Loucy (cell line): ENCODE results near the gene SKAP2.

Experiments
- EZH2phosphoT487 ChIP-seq: fragments of 200-600 bp; IDR thresholded peaks from 2 replicates; pipeline ENCODE4 v1.6.1; 2018; ENCODE audit warnings: antibody characterized with exemption, mild to moderate bottlenecking, moderate library complexity, borderline replicate concordance
- TF ChIP-seq, protein P1 (sequence below): fragments of 200-600 bp; sonication (generic); conservative IDR thresholded peaks from 2 replicates; pipeline ENCODE4 v1.5.1; 2014; ENCODE audit warnings: mild to moderate bottlenecking, antibody characterized with exemption, low read length

DNA sequence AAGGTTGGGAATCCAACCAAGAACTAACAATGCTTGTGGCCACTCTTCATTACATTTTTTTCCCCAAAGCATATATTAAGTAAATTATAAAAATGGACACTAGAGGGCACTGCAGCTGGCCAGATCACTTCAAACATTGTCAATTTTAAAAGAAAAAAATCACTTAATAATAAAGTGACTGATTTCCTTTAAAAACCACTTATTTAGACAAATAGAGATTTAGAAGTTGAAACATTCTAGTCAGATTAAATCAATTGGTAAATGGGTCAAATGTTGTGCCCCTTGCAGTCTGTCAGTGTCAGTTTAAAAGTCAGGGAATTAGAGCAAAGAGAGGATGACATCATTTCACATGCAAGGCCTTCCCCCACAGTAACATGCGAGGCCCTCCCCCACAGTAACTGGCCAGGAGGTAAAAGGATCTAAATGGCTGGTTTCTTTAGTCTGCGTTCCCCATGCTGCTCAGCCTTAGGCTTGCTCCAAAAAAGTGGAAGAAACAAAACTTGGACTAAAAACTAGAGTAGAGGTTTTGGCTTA, 177.9 kb downstream of the SKAP2 start:
- TF ChIP-seq, protein P1, sequence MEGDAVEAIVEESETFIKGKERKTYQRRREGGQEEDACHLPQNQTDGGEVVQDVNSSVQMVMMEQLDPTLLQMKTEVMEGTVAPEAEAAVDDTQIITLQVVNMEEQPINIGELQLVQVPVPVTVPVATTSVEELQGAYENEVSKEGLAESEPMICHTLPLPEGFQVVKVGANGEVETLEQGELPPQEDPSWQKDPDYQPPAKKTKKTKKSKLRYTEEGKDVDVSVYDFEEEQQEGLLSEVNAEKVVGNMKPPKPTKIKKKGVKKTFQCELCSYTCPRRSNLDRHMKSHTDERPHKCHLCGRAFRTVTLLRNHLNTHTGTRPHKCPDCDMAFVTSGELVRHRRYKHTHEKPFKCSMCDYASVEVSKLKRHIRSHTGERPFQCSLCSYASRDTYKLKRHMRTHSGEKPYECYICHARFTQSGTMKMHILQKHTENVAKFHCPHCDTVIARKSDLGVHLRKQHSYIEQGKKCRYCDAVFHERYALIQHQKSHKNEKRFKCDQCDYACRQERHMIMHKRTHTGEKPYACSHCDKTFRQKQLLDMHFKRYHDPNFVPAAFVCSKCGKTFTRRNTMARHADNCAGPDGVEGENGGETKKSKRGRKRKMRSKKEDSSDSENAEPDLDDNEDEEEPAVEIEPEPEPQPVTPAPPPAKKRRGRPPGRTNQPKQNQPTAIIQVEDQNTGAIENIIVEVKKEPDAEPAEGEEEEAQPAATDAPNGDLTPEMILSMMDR, result peak; percentile 78
- no peak for TF ChIP-seq EZH2phosphoT487
